ENCODE results near the gene PDCD1.

PDCD1 gene

GRCh38 chr2:241862093-241862492 lies 3.4 kb upstream of the PDCD1 start:
- no peak for TF ChIP-seq GABPA (IDR thresholded peaks at IDR 0.05; ENCODE audit: low read depth)
- TF ChIP-seq POLR2AphosphoS5 (IDR thresholded peaks at IDR 0.05; ENCODE audit: low read depth), result no peak
- TF ChIP-seq SPI1 (IDR thresholded peaks at IDR 0.05; ENCODE audit: borderline replicate concordance, low read depth), result no peak
- Histone ChIP-seq H3K27ac (replicated peaks) (no peak overlapping the region), H3K4me3 (replicated peaks; ENCODE audit: insufficient read depth, low read length) (no peak overlapping the region), H3K27me3 (ENCODE audit: insufficient read depth, poor library complexity, severe bottlenecking) (peaks cover 28% of the 10 kb centered on the region)
- DNase-seq (ENCODE audit: low read depth in 1 of 2, low spot score in 1 of 2), result no peak

- TF ChIP-seq CTCF (IDR thresholded peaks at IDR 0.05; ENCODE audit: insufficient read depth, low read length) (no peak), GABPA (IDR thresholded peaks at IDR 0.05; ENCODE audit: low read depth) (no peak), POLR2AphosphoS5 (IDR thresholded peaks at IDR 0.05; ENCODE audit: low read depth) (no peak), REST (IDR thresholded peaks at IDR 0.05; ENCODE audit: insufficient replicate concordance, low read depth) (no peak), SPI1 (IDR thresholded peaks at IDR 0.05; ENCODE audit: borderline replicate concordance, low read depth) (no peak)
- no peak for DNase-seq (ENCODE audit: low read depth in 1 of 2, low spot score in 1 of 2)
- Histone ChIP-seq H3K27ac (replicated peaks) (no peak overlapping the region), H3K4me3 (replicated peaks; ENCODE audit: insufficient read depth, low read length) (no peak overlapping the region), H3K27me3 (ENCODE audit: insufficient read depth, poor library complexity, severe bottlenecking) (peaks cover 20% of the 10 kb centered on the region)
Measured at GRCh38 chr2:241861264-241861663, 2.6 kb upstream of the PDCD1 start.

- H3K27me3 ChIP-seq (ENCODE audit: insufficient read depth, poor library complexity, severe bottlenecking), result peaks cover 13% of the 10 kb centered on the region
- no peak overlapping the region for H3K4me3 ChIP-seq (replicated peaks; ENCODE audit: insufficient read depth, low read length)
- no peak for TF ChIP-seq SPI1 (IDR thresholded peaks at IDR 0.05; ENCODE audit: borderline replicate concordance, low read depth)
- TF ChIP-seq POLR2AphosphoS5 (IDR thresholded peaks at IDR 0.05; ENCODE audit: low read depth), result no peak
- TF ChIP-seq GABPA (IDR thresholded peaks at IDR 0.05; ENCODE audit: low read depth), result no peak
- no peak for TF ChIP-seq REST (IDR thresholded peaks at IDR 0.05; ENCODE audit: insufficient replicate concordance, low read depth)
- TF ChIP-seq CTCF (IDR thresholded peaks at IDR 0.05; ENCODE audit: insufficient read depth, low read length), result no peak
- DNase-seq (ENCODE audit: low read depth in 1 of 2, low spot score in 1 of 2), result no peak
- H3K27ac ChIP-seq (replicated peaks), result no peak overlapping the region
Measured at GRCh38 chr2:241860184-241861078, 1.7 kb upstream of the PDCD1 start.

- Histone ChIP-seq H3K27me3 (ENCODE audit: insufficient read depth, poor library complexity, severe bottlenecking) (peaks cover 12% of the 10 kb centered on the region), H3K4me3 (replicated peaks; ENCODE audit: insufficient read depth, low read length) (no peak overlapping the region), H3K27ac (replicated peaks) (no peak overlapping the region)
- no peak for DNase-seq (ENCODE audit: low read depth in 1 of 2, low spot score in 1 of 2)
- TF ChIP-seq POLR2AphosphoS5 (IDR thresholded peaks at IDR 0.05; ENCODE audit: low read depth), result no peak
- TF ChIP-seq GABPA (IDR thresholded peaks at IDR 0.05; ENCODE audit: low read depth), result no peak
- TF ChIP-seq CTCF (IDR thresholded peaks at IDR 0.05; ENCODE audit: insufficient read depth, low read length), result no peak
- TF ChIP-seq REST (IDR thresholded peaks at IDR 0.05; ENCODE audit: insufficient replicate concordance, low read depth), result no peak
Measured at GRCh38 chr2:241859436-241860183, 916 bp upstream of the PDCD1 start.

All from HL-60 (cell line).